GM12875 (cell line): ENCODE results near the gene SMAP1.

Experiments used
- H3K4me3 ChIP-seq: one replicate; pipeline ENCODE4 v1.5.1; 2011; ENCODE audit warnings: low read depth, low read length, control low read depth
- CTCF ChIP-seq: IDR thresholded peaks from 2 replicates; pipeline ENCODE4 v1.5.1; 2011; ENCODE audit warnings: low read depth, mild to moderate bottlenecking, control low read depth, inconsistent platforms, low read length, moderate library complexity, borderline replicate concordance; ENCODE audit not compliant: insufficient read depth

Gene SMAP1

GRCh38 chr6:70633870-70634269, 33.8 kb upstream of the SMAP1 start:
- TF ChIP-seq CTCF: no peak
- no peak overlapping the region for H3K4me3 ChIP-seq

- no peak for TF ChIP-seq CTCF
- no peak overlapping the region for H3K4me3 ChIP-seq
Observed at GRCh38 chr6:70636596-70636995, 31.1 kb upstream of the SMAP1 start.

- no peak for TF ChIP-seq CTCF
- H3K4me3 ChIP-seq: no peak overlapping the region
Observed at GRCh38 chr6:70638468-70638867, 29.2 kb upstream of the SMAP1 start.

GRCh38 chr6:70651326-70651905, 16.3 kb upstream of the SMAP1 start:
- no peak for TF ChIP-seq CTCF
- H3K4me3 ChIP-seq: no peak overlapping the region

DNA sequence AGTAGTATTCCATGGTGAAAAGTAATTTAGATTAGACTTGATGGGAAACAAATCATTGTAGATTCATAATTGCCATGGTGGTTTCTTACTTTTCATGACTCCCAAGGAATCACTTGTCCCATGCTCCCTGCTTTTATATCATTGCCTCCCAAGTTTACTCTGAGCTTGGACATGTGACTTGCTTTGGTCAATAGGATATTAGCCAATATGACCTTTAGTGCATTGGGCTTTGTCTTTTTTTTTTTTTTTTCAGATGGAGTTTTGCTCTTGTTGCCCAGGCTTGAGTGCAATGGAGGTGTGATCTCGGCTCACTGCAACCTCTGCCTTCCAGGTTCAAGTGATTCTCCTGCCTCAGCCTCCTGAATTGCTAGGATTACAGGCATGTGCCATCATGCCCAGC, 15.5 kb upstream of the SMAP1 start:
- no peak for TF ChIP-seq CTCF
- no peak overlapping the region for H3K4me3 ChIP-seq

GRCh38 chr6:70657706-70658105, 10.0 kb upstream of the SMAP1 start:
- TF ChIP-seq CTCF: no peak
- H3K4me3 ChIP-seq: no peak overlapping the region

- no peak for TF ChIP-seq CTCF
- H3K4me3 ChIP-seq: no peak overlapping the region
Observed at GRCh38 chr6:70663881-70664466, 3.7 kb upstream of the SMAP1 start.
